GM18520 (cell line): ENCODE data around the gene MGMT.

Experiments used
- ATAC-seq: cut with Tn5 transposase; IDR thresholded peaks from one replicate; pipeline ENCODE4 v1.9.1; 2021; ENCODE audit not compliant: unreplicated experiment

The MGMT gene

DNA sequence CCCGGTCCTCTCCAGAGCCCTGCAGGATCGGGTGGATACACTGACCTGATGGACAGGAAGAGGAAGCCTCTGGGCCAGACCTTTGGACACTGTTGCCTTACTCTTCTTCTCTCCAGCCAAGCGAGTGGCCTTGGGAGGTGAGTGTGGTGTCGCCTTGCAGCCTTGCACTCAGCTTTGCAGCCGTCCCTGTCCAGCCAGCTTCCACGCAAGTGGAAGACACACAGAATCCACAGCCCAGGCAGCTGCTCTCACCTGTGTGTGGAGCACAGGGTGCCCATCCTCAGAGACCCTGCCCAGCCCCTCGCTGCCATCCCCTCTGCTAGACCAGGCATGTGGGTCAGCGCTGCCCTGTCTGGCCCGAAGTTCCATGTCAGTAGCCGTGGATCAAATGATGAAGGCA lies 258.0 kb downstream of the MGMT start:
- no peak for ATAC-seq

DNA sequence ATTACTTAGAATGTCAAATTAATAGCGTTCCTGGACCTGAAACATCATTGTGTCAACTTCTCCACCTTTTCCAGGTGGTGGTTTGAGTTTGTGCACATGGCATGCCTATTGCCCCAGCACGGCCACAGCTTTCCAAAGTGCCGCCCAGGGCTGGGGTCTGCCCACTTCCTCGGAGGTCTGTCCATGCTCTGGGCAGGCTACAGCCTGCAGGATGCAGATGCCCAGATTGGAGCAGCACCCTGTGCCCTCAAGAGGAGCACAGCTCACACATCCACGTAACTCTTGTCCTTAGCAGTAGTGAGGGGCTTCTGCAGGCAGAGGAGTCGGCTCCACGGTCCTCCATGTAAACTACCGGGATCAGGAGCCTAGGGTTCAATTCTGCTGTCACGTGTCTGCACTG lies 258.4 kb downstream of the MGMT start:
- ATAC-seq = no peak

DNA sequence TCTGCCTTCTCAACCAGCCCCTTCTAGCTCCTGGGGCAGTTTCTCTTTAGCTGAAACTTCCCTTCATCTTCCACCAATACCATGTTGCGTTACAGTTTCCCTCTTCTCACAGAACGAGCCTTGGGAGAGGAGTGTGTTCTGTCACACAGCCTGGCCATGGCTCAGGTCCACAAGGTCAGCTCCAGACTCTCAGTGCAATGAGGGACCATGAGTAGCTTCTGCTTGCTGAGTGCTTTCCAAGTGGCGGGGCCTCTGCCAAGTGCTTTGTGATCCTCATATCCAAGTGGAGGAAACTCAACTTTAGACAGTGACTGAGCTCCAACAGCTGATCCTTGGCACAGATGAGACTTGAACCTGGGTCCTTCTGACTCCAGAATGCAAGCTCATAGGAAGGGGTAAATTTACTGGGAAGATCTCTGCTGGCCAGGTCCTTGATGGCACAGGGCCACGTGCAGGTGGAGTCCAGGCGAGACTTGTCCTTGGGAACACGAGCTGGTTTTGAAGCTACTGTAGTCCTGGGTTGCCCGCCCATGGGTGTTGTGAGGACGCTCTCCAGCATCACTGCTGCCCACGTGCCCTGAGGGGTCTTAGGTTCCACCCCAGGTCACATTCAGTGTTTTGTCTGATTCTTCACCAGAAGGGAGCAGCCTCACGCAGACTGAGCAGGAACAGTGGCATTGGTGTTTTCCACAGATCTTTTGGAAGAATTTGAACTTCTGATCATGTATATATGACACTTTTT lies 259.0 kb downstream of the MGMT start:
- no peak for ATAC-seq

DNA sequence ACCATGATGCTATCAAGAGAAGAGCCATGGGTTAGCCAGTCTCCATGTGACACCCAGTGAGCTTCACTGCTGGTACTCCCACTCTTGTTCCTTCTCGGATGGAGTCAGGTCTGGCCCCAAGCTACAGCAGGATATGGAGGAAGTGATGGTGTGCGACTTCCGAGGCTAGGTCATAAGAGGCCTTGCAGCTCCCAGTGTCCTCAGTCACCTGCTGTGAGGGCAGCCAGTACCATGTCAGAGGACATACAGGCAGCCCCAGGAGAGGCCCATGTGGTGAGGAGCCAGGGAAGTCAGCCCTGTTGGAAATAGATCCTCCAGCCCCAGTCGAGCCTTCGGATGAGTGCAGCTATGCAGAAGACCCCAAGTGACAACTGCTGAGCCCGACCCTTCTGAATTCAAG lies 260.0 kb downstream of the MGMT start:
- ATAC-seq = no peak

DNA sequence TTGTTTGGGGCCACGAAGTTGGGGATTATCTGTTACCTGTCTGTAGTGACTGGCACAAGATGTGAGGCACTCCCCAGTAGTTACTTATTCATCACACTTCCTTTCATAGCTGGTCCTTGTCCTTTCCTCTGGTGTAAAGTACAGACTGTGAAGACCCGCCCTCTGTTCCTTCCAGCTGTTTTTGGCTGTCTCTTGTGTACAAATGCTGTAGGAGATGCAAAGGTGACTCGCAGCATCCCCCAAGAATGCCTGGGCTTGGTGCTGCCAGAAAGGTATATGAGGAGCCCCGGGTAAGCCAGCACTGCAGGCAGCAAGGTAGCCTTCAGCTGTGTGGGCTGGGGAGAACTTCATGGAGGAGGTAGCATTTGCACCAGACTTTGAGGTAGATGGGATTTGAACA lies 260.5 kb downstream of the MGMT start:
- ATAC-seq = no peak

DNA sequence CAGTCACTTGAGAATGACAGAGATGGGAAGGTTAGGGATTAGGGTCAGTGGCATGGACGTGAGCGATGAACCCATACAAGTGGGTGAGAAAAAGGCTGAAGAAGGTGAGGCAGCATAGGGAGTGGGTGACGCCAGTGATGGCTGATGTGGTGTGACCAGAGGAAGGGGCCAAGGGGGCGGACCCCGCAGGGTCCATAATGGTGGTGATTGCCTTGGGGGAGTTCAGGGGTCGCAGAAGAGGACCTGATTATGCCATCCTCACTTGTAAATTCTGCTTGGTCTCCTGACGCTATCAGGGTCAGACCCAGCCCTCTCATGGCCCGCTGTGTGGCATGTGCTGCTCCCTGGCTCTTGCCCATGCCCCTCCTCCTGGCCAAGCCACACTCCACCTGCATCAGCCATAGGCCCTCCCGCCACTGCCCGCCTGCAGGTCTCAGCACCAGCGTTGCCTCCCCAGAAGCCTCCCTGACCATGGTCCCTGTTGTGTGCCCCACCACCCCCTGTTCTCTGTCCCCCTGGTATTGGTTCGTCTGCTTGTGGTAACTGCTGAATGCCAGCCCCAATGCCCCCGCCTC lies 261.3 kb downstream of the MGMT start:
- ATAC-seq = no peak

DNA sequence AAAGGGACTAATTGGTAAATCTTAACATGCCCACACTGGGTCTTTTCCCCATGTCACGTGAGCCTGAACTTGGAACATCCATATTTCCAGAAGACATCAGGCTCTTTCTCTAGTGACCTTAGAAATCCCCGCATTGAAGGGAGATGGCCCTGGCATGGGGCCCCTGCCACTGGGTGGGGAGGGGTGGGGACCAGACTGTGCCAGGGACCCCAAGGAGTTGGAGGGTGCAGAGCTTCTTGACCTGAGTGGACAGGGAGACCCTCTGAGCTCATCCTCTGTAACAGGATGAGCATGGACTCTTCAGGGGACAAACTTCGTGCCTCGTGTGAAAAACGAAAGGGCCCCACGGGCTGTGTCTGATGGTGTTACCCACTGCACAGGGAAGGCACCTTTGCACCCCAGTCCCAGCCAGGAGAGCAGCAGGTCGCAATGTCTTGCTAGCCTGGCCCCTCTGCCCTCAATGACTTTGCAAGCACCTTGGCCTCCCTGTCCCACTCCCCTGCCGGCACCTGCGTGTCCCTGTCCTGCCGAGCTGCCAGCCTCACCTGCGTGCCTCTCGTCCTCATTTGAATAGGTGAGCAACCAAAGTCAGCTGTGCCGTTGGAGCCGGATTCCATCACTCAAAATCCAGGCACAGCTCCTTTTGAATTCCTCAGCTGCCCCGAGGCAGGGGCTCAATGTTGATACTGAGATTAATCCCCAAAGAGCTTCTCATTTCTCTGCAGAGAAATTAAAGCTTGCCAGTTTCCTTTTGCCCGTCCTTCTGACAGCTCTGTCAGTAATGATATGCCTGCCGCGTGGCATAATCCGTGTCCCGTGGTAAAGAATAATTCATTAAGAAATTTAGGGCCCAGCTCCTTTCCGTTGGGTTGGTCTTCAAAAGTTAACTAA lies 262.1 kb downstream of the MGMT start:
- no peak for ATAC-seq

DNA sequence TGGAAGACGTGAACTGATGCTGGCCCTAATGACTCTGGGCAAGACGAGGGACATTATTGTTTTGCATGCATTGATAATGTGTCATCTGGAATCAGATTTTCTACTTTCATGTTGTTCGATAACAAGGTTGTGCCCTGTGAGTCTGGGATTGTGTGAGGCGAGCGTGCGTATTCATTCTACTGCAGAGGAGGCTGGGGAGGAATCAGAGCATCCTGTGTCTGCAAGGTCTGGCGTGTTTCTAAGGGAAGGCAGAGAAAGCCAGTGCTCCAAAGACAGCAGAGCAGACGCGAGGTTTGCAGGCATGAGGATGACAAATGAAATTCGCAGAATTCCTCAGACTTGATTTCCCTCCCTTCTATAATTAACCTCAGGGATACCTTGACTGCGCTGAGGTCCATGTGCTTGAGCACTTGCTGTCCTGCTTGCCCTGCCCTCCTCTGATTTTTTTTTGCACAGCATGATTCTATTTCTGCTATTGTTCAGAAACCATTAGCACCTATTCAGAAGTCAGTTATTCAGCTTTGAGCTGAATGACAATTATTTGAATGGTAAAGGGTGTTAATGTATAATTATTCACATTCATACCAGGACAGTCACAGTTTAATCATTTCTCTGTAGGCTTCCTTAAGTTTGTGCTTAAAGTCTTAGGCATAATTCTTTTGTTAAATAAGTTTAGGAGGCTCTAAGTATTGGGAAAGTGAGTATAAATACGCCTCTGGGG lies 263.4 kb downstream of the MGMT start:
- no peak for ATAC-seq

DNA sequence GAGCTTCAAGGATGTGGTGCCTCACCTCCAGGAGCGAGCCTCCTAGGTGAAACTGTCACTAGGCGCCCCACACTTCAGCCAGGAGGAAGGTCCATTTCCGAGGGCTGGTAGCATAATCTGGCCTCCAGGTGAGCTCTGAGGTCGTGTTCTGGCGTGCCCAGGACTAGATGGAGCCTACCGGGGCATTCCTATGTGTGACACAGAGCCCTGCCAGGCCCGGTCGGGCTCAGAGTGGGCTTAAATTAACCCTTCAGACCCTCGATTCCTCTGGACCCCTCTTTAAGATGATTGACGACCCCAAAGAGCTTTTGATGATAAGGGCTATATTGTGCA lies 263.9 kb downstream of the MGMT start:
- ATAC-seq = no peak

DNA sequence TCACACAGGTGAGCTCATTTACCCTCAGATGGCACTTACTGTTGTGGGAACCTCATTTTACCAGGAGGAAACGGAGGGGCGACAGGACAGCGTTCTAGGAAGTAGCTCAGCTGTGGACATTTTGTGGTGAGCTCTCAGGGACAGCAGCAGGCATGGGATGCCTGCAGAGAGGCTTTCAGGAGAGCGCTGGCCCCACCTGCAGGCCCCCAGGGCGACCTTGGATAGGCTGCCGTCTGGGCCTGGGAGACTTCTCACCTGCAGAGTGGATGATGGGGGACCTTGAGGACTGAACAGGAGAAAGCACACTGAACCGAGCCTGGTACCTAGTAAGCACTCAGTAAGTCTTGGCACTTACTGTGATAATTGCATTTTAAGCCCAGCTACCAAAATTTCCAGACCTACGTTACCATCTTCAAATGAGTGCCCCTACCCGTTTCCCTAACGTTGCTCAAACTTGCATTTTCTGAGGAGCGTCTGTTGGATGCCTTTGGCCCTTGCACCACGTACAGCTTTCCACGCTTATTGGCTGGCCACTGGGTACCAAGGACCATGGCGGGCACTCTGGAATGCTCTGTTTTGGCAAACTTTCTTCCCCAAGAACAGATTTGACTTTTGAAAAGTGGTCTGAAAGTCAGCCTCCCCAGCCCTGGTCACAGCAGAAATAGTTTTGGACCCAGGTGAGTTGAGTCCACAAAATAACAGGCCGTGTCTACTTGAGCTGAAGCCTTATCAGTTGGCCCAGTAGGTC lies 273.7 kb downstream of the MGMT start:
- ATAC-seq = no peak

DNA sequence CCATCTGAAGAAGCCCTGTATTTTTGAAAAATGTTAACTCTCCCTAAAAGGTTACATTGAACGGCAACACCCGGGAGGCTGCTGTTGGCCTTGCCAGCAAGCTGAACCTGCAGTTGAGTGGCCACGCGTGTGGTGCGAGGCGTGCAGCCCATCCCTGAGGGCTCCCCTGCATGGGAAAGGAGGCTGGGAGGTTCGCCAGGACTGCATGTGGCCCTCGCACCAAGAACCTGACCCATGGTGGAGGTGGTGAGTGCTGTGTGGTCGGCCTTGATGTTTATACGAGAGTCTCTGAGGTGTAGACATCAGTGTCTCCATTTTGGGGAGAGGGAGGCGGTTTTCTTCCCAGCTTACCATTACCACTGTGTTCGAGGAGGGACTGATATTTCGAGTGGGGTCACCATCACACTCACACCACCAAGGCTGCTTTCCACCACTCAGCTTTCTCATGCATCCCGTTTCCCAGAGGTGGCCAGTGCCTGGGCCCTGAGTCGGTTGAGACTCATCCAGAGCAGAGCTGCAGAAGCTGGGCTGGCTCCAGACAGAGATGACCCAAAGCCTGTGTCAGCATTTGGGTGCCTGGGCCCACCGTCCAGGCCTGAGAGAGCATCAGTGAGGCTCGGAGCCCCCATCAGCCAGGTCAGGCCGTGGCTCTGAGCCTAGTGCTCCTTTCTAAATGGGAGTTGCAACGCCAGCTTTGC lies 274.4 kb downstream of the MGMT start:
- ATAC-seq = no peak

DNA sequence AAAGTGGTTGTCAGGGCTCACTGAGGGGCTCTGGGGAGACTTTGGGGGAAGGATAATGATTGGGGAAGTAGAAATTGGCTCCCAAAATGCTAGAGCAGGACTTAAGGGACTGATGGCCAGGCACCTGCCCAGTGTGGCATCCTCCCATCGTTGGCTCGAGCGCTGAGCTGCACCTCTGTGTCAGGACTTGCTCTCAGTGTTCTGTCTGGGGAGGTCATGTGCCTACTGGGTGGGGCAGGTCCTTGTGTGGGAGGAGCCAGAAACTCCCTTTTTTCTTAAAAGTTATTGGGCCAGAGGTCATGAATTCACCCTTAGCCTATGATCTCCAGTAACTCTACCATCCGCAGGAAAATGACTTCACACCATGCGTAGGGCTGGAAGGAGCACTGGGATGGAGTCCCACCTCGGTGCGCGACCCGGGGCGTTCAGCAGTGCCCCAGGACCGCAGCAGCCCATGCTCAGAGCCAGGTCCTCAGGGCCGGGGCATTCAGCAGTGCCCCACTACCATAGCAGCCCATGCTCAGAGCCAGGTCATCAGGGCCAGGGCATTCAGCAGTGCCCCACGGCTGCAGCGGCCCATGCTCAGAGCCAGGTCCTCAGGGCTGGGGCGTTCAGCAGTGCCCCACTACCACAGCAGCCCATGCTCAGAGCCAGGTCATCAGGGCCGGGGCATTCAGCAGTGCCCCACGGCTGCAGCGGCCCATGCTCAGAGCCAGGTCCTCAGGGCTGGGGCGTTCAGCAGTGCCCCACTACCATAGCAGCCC lies 275.1 kb downstream of the MGMT start:
- no peak for ATAC-seq

DNA sequence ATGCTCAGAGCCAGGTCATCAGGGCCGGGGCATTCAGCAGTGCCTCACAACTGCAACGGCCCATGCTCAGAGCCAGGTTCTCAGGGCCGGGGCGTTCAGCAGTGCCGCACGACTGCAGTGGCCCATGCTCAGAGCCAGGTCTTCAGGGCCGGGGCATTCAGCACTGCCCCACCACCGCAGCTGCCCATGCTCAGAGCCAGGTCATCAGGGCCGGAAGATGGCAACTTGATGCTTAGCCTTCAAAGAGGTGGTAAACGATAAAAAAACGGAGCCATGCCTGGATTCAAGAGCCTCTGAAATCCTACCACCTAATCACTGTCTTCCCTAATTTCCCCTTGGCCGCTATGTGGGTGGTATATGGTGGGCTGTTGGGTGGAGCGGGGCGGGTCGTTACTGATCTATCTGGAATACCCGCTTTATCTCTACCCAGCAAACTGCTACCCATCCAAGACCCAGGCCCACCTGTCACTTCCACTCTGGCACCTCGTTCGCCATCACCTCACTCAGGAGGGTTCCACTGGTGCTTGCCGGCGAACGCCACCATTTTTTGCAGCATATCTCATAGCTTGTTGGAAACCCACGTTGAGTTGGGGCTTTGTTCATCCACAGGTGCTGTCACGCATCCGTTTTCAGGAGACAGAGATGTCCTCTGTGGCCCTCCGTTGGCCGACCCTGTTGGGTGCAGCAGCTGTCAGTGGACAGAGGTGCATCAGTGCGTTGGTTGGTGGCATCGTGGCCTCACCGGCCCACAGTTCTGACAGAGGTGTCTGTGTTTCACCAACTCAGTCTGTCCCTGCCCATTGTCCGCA lies 275.9 kb downstream of the MGMT start:
- ATAC-seq = no peak

DNA sequence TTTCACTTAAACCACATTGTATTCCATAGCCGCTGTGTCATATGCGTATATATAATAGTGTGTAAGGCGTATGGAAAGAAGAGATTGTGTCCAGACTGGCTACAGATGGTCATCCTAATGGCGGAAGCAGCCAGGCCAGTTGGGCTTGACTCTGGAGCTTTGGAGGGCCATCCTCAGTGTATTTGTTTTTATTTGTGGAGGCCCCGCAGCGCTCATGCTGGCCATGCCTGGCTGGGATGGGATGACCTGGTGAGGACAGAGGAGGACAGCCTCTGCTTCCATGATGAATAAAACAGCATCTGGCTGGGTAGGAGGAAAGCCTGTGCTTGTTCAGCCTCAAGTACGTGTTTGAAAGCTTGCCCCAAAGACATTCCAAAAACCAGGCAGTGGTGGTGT lies 276.7 kb downstream of the MGMT start:
- no peak for ATAC-seq

DNA sequence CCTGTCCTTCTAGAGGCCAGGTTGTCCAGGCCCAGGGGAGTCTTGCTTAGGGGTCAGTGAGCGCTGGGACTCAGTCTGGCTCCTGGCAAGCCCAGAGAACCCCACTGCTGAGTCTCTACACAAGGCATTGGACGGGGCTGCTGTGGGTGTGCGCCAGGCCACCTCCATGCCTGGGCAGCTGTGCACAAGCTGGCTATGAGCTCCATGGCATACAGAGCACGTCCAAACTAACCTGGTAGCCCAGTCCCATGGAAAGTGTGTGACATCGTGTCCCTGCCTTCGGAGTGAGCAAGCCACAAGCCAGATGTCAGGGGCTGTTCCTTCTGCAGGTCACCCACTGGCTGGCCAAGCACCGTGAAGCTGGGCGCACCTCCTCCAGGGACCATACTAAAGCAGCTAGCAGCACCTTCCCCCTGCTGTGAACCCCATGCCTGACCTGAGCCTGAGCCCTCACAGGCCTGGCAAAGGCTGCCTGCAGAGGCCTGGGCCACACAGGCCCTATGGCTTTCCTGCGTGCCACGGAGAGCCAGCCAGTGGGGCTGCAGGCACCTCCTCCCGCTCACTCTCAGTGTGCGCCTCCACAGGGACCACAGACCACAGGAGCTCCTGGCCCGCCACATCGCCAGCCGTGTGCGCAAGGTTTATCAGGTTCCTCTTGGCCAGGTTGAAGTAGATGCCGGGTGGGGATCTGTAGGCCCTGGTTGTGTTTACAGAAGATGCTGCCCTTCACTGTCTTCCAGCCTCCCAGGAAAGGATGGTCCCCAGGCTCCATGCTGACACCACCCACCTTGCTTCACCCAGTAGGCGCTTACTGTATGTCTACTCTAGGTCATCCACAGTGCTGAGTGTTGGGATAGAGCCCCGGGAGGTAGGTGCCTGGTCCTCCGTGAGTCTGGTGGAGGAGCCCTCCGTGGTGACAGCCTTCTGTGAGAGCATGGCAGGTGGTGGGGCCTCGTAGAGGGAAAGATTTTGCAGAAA lies 277.4 kb downstream of the MGMT start:
- no peak for ATAC-seq

DNA sequence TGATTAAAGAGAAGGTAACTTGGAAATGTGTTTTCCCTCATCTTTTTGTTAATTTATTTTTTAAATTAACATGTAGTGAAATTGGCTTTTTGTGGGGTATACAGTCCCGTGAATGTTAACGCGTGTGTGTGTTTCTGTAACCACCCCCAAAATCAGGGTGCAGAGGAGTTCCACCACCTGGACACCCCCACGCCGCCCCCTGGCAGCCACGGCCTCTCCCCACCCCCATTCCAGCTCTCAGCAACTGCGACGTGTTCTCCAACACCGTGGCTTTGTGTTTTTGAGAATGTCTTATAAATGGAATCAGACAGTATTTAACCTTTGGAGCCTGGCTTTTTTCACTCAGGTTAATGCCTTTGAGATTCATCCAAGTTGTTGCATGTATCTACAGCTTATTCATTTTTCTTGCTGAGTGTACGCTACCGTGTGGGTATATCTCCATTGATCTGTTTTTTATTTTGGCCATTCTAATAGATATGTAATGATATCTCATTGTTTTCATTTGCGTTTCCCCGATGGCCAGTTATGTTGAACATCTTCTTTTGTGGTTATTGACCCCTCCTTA lies 278.2 kb downstream of the MGMT start:
- ATAC-seq = no peak
